ENCODE data around the gene CADM2. TPM values are rescaled to one million over a fixed set of nuclear protein-coding genes. Genes with fewer than 3 reads are reported as not detected.

Gene CADM2
- total and polyA plus RNA-seq, 2 donors (not counting 3 experiments of a cell fraction or from before 2014, with no cell fraction given), result not detected

GRCh38 chr3:85709346-85709892, 750.6 kb downstream of the CADM2 start:
- Histone ChIP-seq H2AFZ (ENCODE audit: low read depth, low read length) (no peak overlapping the region), H3K9me3 (replicated peaks; ENCODE audit: control insufficient read depth, insufficient read depth, low read length) (no peaks in the 10 kb centered on the region), H3K9ac (replicated peaks; ENCODE audit: extremely low read depth, insufficient read depth, low read length) (no peak overlapping the region), H4K20me1 (replicated peaks; ENCODE audit: control insufficient read depth, extremely low read depth, insufficient read depth, low read length) (no peaks in the 10 kb centered on the region), H3K27ac (ENCODE audit: insufficient read depth, low read depth, low read length) (no peak overlapping the region), H3K9me1 (replicated peaks; ENCODE audit: control insufficient read depth, extremely low read depth, insufficient read depth, low read length) (no peaks in the 10 kb centered on the region), H3K79me2 (ENCODE audit: control insufficient read depth, insufficient read depth, low read length) (no peaks in the 10 kb centered on the region), H3K36me3 (ENCODE audit: control insufficient read depth in 2 of 2, extremely low read depth in 1 of 2, insufficient read depth in 2 of 2, low read length in 2 of 2) (no peaks in the 10 kb centered on the region), H3K4me3 (replicated peaks in 1 of 3; ENCODE audit: insufficient read depth in 1 of 3, low read depth in 1 of 3, low read length in 3 of 3) (no peak overlapping the region), H3K4me2 (ENCODE audit: insufficient read depth, low read length) (no peak overlapping the region), H3K27me3 (ENCODE audit: control insufficient read depth in 2 of 2, insufficient read depth in 2 of 2, low read length in 2 of 2) (no peaks in the 10 kb centered on the region), H3K4me1 (ENCODE audit: control insufficient read depth, extremely low read depth, insufficient read depth, low read length) (no peaks in the 10 kb centered on the region)
- POLR2A ChIA-PET, result no interaction called here
- no TSS peak for BruUV-seq (replicated peaks)
- FAIRE-seq (no peak), DNase-seq (ENCODE audit: low read depth, low spot score) (no peak)
- dilution Hi-C loops (cut with MboI; ENCODE audit: extremely low pct_ligation_motif_present, low sequenced_read_pairs) (no loop called here), intact Hi-C loops (cut with micrococcal nuclease) (no loop called here)
- no peak for TF ChIP-seq GATA2 (IDR thresholded peaks at IDR 0.05; ENCODE audit: insufficient read depth, insufficient read length, low read depth, low read length)
- TF ChIP-seq CTCF (IDR thresholded peaks at IDR 0.05; ENCODE audit: extremely low read depth in 1 of 2, insufficient read depth in 1 of 2, low read depth in 1 of 2, low read length in 2 of 2), result no peak
- no peak for TF ChIP-seq JUN (IDR thresholded peaks at IDR 0.05; ENCODE audit: borderline replicate concordance, insufficient read depth, insufficient read length, low read depth)
- no peak for TF ChIP-seq FOS (IDR thresholded peaks at IDR 0.05; ENCODE audit: borderline replicate concordance, insufficient read depth, low read length)
- TF ChIP-seq MAX (IDR thresholded peaks at IDR 0.05; ENCODE audit: insufficient read depth, insufficient read length), result no peak
- no peak for TF ChIP-seq POLR2AphosphoS5 (IDR thresholded peaks at IDR 0.05; ENCODE audit: insufficient read depth, low read depth, low read length)
- TF ChIP-seq EZH2 (IDR thresholded peaks at IDR 0.05; ENCODE audit: borderline replicate concordance, low read depth, low read length, severe bottlenecking), result no peak
- no peak for TF ChIP-seq MYC (IDR thresholded peaks at IDR 0.05; ENCODE audit: low read depth, low read length)
- no peak for TF ChIP-seq POLR2A (IDR thresholded peaks at IDR 0.05; ENCODE audit: low read depth, low read length)
- CTCF ChIA-PET, result no interaction called here
